ENCODE results near the gene HBQ1. TPM values are rescaled to one million over a fixed set of nuclear protein-coding genes. Genes with fewer than 3 reads are reported as not detected.

The HBQ1 gene
- total RNA-seq, 4 donors from 2014 or later: not detected

GRCh38 chr16:185691-186090 lies 5.4 kb downstream of the HBQ1 start:
- Histone ChIP-seq H3K4me3 (no peak overlapping the region), H3K27ac (no peak overlapping the region), H3K9me3 (no peaks in the 10 kb centered on the region), H3K4me1 (peaks cover 7 to 11% (median 9%) of the 10 kb centered on the region in 4 donors), H3K27me3 (peaks cover 7% of the 10 kb centered on the region), H3K36me3 (peaks cover 0 to 29% (median 12%) of the 10 kb centered on the region in 4 donors)
- WGBS, 2 donors (ENCODE audit: low coverage in 1 of 2): 86% methylated on average over 10 of the region's 11 CpGs; no CpG with 5 or more reads in 1 of the 2 donors
- in situ Hi-C loops (cut with MboI; ENCODE audit: low pct_ligation_motif_present in 1 of 4, low pct_unique_long_range_greater_than_20kb in 1 of 4, low sequenced_read_pairs in 3 of 4): no loop called here
- DNase-seq: no peak
- intact Hi-C loops (cut with DNase I; ENCODE audit: low total_unique reads): no loop called here
- TF ChIP-seq POLR2AphosphoS5 (IDR thresholded peaks at IDR 0.05) (no peak), POLR2A (IDR thresholded peaks at IDR 0.05) (no peak), CTCF (IDR thresholded peaks at IDR 0.05) (no peak), EP300 (IDR thresholded peaks at IDR 0.05; ENCODE audit: low read depth) (no peak)

- WGBS, 2 donors (ENCODE audit: low coverage in 1 of 2): 71 to 86% methylated on average over 1 to 8 of the region's 8 CpGs
Observed at GRCh38 chr16:187330-187729, 7.1 kb downstream of the HBQ1 start.

DNA sequence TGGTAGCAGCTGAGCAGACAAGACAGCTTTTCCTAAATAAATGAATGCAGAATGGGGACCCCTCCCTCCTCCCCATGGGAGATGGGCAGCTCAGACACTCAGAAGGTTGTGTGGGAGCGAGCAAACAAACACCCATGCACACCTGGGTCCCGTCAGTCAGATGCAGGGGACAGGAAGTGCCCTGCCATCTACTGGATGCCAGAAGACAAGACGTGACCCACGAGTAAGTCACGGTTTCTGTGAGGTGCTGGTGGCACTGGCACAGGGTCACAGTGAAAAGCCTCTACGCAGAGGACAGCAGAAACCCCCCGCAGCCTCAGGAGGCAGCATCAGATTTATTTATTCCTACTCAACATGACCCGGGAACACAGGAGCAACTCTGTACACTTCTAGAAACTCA lies 8.4 kb downstream of the HBQ1 start:
- Histone ChIP-seq H3K4me1 (no peaks in the 10 kb centered on the region), H3K27me3 (no peaks in the 10 kb centered on the region), H3K27ac (no peak overlapping the region), H3K9me3 (no peaks in the 10 kb centered on the region), H3K4me3 (no peak overlapping the region), H3K36me3 (peaks cover 0 to 52% (median 23%) of the 10 kb centered on the region in 4 donors)
- in situ Hi-C loops (cut with MboI; ENCODE audit: low pct_ligation_motif_present in 1 of 4, low pct_unique_long_range_greater_than_20kb in 1 of 4, low sequenced_read_pairs in 3 of 4): no loop called here
- intact Hi-C loops (cut with DNase I; ENCODE audit: low total_unique reads): no loop called here
- DNase-seq: no peak
- WGBS, 2 donors (ENCODE audit: low coverage in 1 of 2): 69 to 76% methylated on average over 8 of the region's 8 CpGs
- TF ChIP-seq CTCF (IDR thresholded peaks at IDR 0.05) (no peak), POLR2AphosphoS5 (IDR thresholded peaks at IDR 0.05) (no peak), EP300 (IDR thresholded peaks at IDR 0.05; ENCODE audit: low read depth) (no peak), POLR2A (IDR thresholded peaks at IDR 0.05) (no peak)

More at GRCh38 chr16:187330-187729, 7.1 kb downstream of the HBQ1 start:
- Histone ChIP-seq H3K4me3 (no peak overlapping the region), H3K36me3 (peaks cover 0 to 38% (median 17%) of the 10 kb centered on the region in 4 donors), H3K27ac (no peak overlapping the region), H3K4me1 (no peaks in the 10 kb centered on the region), H3K9me3 (no peaks in the 10 kb centered on the region), H3K27me3 (no peaks in the 10 kb centered on the region)
- TF ChIP-seq CTCF (IDR thresholded peaks at IDR 0.05): no peak
- no peak for TF ChIP-seq POLR2AphosphoS5 (IDR thresholded peaks at IDR 0.05)
- no peak for TF ChIP-seq POLR2A (IDR thresholded peaks at IDR 0.05)
- DNase-seq: no peak
- intact Hi-C loops (cut with DNase I; ENCODE audit: low total_unique reads) (no loop called here), in situ Hi-C loops (cut with MboI; ENCODE audit: low pct_ligation_motif_present in 1 of 4, low pct_unique_long_range_greater_than_20kb in 1 of 4, low sequenced_read_pairs in 3 of 4) (no loop called here)

DNA sequence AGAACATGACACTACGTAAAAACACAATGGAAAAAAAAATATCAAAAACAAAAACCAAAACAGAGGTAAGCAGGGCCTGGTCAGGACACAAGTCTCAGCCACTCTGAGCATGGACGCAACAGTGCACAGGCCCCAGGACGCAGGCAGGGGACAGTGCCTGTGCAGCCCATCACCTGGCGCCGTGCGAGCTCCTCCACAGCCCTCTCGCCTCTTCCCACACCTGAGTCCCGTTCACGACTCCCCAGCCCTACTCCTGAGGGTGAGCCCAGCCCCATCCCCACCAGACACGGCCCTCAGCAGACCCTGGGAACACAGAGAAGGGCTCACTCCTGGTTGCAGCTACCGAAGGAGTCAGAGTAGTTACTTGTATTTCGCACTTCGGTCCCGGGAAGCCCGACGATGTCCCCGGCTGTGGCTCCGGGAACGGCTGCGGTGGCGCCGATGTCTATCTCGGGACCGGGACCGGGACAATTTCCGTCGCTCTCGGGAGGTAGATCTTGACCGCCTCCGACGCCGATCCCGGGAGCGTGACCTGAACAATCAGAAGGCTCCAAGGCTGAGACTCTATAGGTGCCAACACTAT lies 9.4 kb downstream of the HBQ1 start:
- H3K27me3 ChIP-seq: no peaks in the 10 kb centered on the region
- peaks cover 0 to 62% (median 27%) of the 10 kb centered on the region in 4 donors for H3K36me3 ChIP-seq
- no peaks in the 10 kb centered on the region for H3K9me3 ChIP-seq
- no peaks in the 10 kb centered on the region for H3K4me1 ChIP-seq
- in situ Hi-C loops (cut with MboI; ENCODE audit: low pct_ligation_motif_present in 1 of 4, low pct_unique_long_range_greater_than_20kb in 1 of 4, low sequenced_read_pairs in 3 of 4) (no loop called here), intact Hi-C loops (cut with DNase I; ENCODE audit: low total_unique reads) (no loop called here)
- H3K27ac ChIP-seq: no peak overlapping the region
- no peak for DNase-seq
- H3K4me3 ChIP-seq: no peak overlapping the region
- WGBS, 2 donors (ENCODE audit: low coverage in 1 of 2): 93% methylated on average over 34 of the region's 34 CpGs; no CpG with 5 or more reads in 1 of the 2 donors
- TF ChIP-seq CTCF (IDR thresholded peaks at IDR 0.05) (no peak), POLR2AphosphoS5 (IDR thresholded peaks at IDR 0.05) (no peak), POLR2A (IDR thresholded peaks at IDR 0.05) (no peak), EP300 (IDR thresholded peaks at IDR 0.05; ENCODE audit: low read depth) (no peak)
